Measurements from ENCODE around the gene PIGU. TPM values are rescaled to one million over a fixed set of nuclear protein-coding genes. Genes with fewer than 3 reads are reported as not detected.

PIGU gene
- total and polyA plus RNA-seq, 2 donors (not counting 3 experiments of a cell fraction or from before 2014, with no cell fraction given): 20.3 to 81.8 TPM

GRCh38 chr20:34532756-34533155, 144.1 kb downstream of the PIGU start:
- ChIA-PET POLR2A (no interaction called here), CTCF (interaction anchor here (0.9 to 1.6 kb wide), 2 partner anchors 10 to 220 kb away, joined by 3 read pairs; no protein-coding TSS in a partner anchor)
- TF ChIP-seq MYC (IDR thresholded peaks at IDR 0.05; ENCODE audit: low read depth, low read length): no peak
- TF ChIP-seq GATA2 (IDR thresholded peaks at IDR 0.05; ENCODE audit: insufficient read depth, insufficient read length, low read depth, low read length): no peak
- TF ChIP-seq POLR2A (IDR thresholded peaks at IDR 0.05; ENCODE audit: low read depth, low read length): no peak
- TF ChIP-seq EZH2 (IDR thresholded peaks at IDR 0.05; ENCODE audit: borderline replicate concordance, low read depth, low read length, severe bottlenecking): no peak
- TF ChIP-seq POLR2AphosphoS5 (IDR thresholded peaks at IDR 0.05; ENCODE audit: insufficient read depth, low read depth, low read length): no peak
- no peak overlapping the region for H3K4me2 ChIP-seq (ENCODE audit: insufficient read depth, low read length)
- intact Hi-C loops (cut with micrococcal nuclease) (no loop called here), dilution Hi-C loops (cut with MboI; ENCODE audit: extremely low pct_ligation_motif_present, low sequenced_read_pairs) (no loop called here)
- H3K4me3 ChIP-seq (replicated peaks in 1 of 3; ENCODE audit: insufficient read depth in 1 of 3, low read depth in 1 of 3, low read length in 3 of 3): no peak overlapping the region
- no peak overlapping the region for H3K9ac ChIP-seq (replicated peaks; ENCODE audit: extremely low read depth, insufficient read depth, low read length)
- no peak overlapping the region for H3K27ac ChIP-seq (ENCODE audit: insufficient read depth, low read depth, low read length)
- FAIRE-seq: no peak
- no peaks in the 10 kb centered on the region for H4K20me1 ChIP-seq (replicated peaks; ENCODE audit: control insufficient read depth, extremely low read depth, insufficient read depth, low read length)
- H2AFZ ChIP-seq (ENCODE audit: low read depth, low read length): no peak overlapping the region
- H3K9me3 ChIP-seq (replicated peaks; ENCODE audit: control insufficient read depth, insufficient read depth, low read length): no peaks in the 10 kb centered on the region
- peaks cover 6% of the 10 kb centered on the region for H3K79me2 ChIP-seq (ENCODE audit: control insufficient read depth, insufficient read depth, low read length)
- peaks cover 10 to 59% of the 10 kb centered on the region in 2 experiments for H3K36me3 ChIP-seq (ENCODE audit: control insufficient read depth in 2 of 2, extremely low read depth in 1 of 2, insufficient read depth in 2 of 2, low read length in 2 of 2)
- H3K27me3 ChIP-seq (ENCODE audit: control insufficient read depth in 2 of 2, insufficient read depth in 2 of 2, low read length in 2 of 2): no peaks in the 10 kb centered on the region
- H3K9me1 ChIP-seq (replicated peaks; ENCODE audit: control insufficient read depth, extremely low read depth, insufficient read depth, low read length): no peaks in the 10 kb centered on the region
- no TSS peak for BruUV-seq (replicated peaks)
- no peak for DNase-seq (ENCODE audit: low read depth, low spot score)
- no peaks in the 10 kb centered on the region for H3K4me1 ChIP-seq (ENCODE audit: control insufficient read depth, extremely low read depth, insufficient read depth, low read length)

- ChIA-PET CTCF (interaction anchor here (0.9 to 1.6 kb wide), 4 partner anchors 10 to 342 kb away, joined by 3 to 4 read pairs (median 3); no protein-coding TSS in a partner anchor), POLR2A (no interaction called here)
- Histone ChIP-seq H3K4me3 (replicated peaks in 1 of 3; ENCODE audit: insufficient read depth in 1 of 3, low read depth in 1 of 3, low read length in 3 of 3) (no peak overlapping the region), H3K9ac (replicated peaks; ENCODE audit: extremely low read depth, insufficient read depth, low read length) (no peak overlapping the region), H3K36me3 (ENCODE audit: control insufficient read depth in 2 of 2, extremely low read depth in 1 of 2, insufficient read depth in 2 of 2, low read length in 2 of 2) (peaks cover 12 to 57% of the 10 kb centered on the region in 2 experiments), H2AFZ (ENCODE audit: low read depth, low read length) (no peak overlapping the region), H3K4me1 (ENCODE audit: control insufficient read depth, extremely low read depth, insufficient read depth, low read length) (no peaks in the 10 kb centered on the region), H3K9me3 (replicated peaks; ENCODE audit: control insufficient read depth, insufficient read depth, low read length) (no peaks in the 10 kb centered on the region), H3K27me3 (ENCODE audit: control insufficient read depth in 2 of 2, insufficient read depth in 2 of 2, low read length in 2 of 2) (no peaks in the 10 kb centered on the region), H3K79me2 (ENCODE audit: control insufficient read depth, insufficient read depth, low read length) (peaks cover 6% of the 10 kb centered on the region), H3K27ac (ENCODE audit: insufficient read depth, low read depth, low read length) (no peak overlapping the region), H4K20me1 (replicated peaks; ENCODE audit: control insufficient read depth, extremely low read depth, insufficient read depth, low read length) (no peaks in the 10 kb centered on the region), H3K4me2 (ENCODE audit: insufficient read depth, low read length) (no peak overlapping the region), H3K9me1 (replicated peaks; ENCODE audit: control insufficient read depth, extremely low read depth, insufficient read depth, low read length) (no peaks in the 10 kb centered on the region)
- no peak for DNase-seq (ENCODE audit: low read depth, low spot score)
- intact Hi-C loops (cut with micrococcal nuclease): no loop called here
- dilution Hi-C loops (cut with MboI; ENCODE audit: extremely low pct_ligation_motif_present, low sequenced_read_pairs): no loop called here
- no peak for FAIRE-seq
- BruUV-seq (replicated peaks): no TSS peak
- TF ChIP-seq POLR2AphosphoS5 (IDR thresholded peaks at IDR 0.05; ENCODE audit: insufficient read depth, low read depth, low read length) (no peak), JUN (IDR thresholded peaks at IDR 0.05; ENCODE audit: borderline replicate concordance, insufficient read depth, insufficient read length, low read depth) (no peak), MAX (IDR thresholded peaks at IDR 0.05; ENCODE audit: insufficient read depth, insufficient read length) (no peak), POLR2A (IDR thresholded peaks at IDR 0.05; ENCODE audit: low read depth, low read length) (no peak), MYC (IDR thresholded peaks at IDR 0.05; ENCODE audit: low read depth, low read length) (no peak), CTCF (IDR thresholded peaks at IDR 0.05; ENCODE audit: extremely low read depth in 1 of 2, insufficient read depth in 1 of 2, low read depth in 1 of 2, low read length in 2 of 2) (no peak), EZH2 (IDR thresholded peaks at IDR 0.05; ENCODE audit: borderline replicate concordance, low read depth, low read length, severe bottlenecking) (no peak), FOS (IDR thresholded peaks at IDR 0.05; ENCODE audit: borderline replicate concordance, insufficient read depth, low read length) (no peak)
Observed at GRCh38 chr20:34532320-34532719, 144.6 kb downstream of the PIGU start.

All from endothelial cell of umbilical vein (primary cell).